HepG2 (cell line): ENCODE data around the gene ZFP69B. TPM values are rescaled to one million over a fixed set of nuclear protein-coding genes. Genes with fewer than 3 reads are reported as not detected.

Experiments
- ATAC-seq: fragments of 200-7000 bp; cut with Tn5 transposase; 3 replicates; pipeline ENCODE4 v1.9.1; 2020; ENCODE audit warnings: mild to moderate bottlenecking, moderate library complexity
- BruUV-seq: library from RNA; stranded (reverse); fragments of 400-500 nt; replicated peaks from 2 replicates; lab custom pipeline; 2021; lab: Mats Ljungman, UMichigan
- CTCF ChIA-PET: fragments of 300-600 bp; formaldehyde crosslinking; extraction: SDS; loops from one replicate; lab custom pipeline; 2021; ENCODE audit warnings: low total read pairs, inconsistent platforms, low intra/inter-chr PET ratio; lab: Yijun Ruan, JAX
- POLR2A ChIA-PET: fragments of 350-600 bp; sonication (Branson Sonifier 250); formaldehyde crosslinking; loops from one replicate; lab custom pipeline; 2020; ENCODE audit warnings: antibody characterized with exemption, inconsistent platforms; lab: Yijun Ruan, JAX
- DNase-seq: peaks from one replicate; pipeline ENCODE4 v3.0.0-alpha.2; 2015; ENCODE audit warnings: low spot score
- FAIRE-seq: peaks from 3 replicates; lab custom pipeline; 2011; peaks lifted over from hg19 to GRCh38; lab: Jason Lieb, UNC
- H2AFZ ChIP-seq: one replicate; pipeline ENCODE4 v1.6.1; 2011; ENCODE audit warnings: low read length, inconsistent platforms
- H3K27ac ChIP-seq: fragments of 300-600 bp; 3 replicates; pipeline ENCODE4 v1.8.0; 2011; ENCODE audit warnings: mixed run types, mild to moderate bottlenecking, mixed read lengths, low read length, inconsistent platforms; ENCODE audit not compliant: insufficient read depth; ENCODE audit errors: extremely low read length
- H3K27me3 ChIP-seq, 2 experiments: fragments of 200-600 bp in 1 of 2; 2 replicates in 1 of 2; 3 replicates in 1 of 2; pipeline versions ENCODE4 v1.6.0 to v1.8.0; 2011; ENCODE audit warnings: low read length in 2 of 2, mild to moderate bottlenecking in 2 of 2, moderate library complexity in 2 of 2, inconsistent platforms in 1 of 2; ENCODE audit not compliant: insufficient read depth in 2 of 2, control insufficient read depth in 1 of 2
- H3K36me3 ChIP-seq, 2 experiments: fragments of 200-600 bp in 1 of 2; replicated peaks in 1 of 2; 2 replicates in 1 of 2; 3 replicates in 1 of 2; pipeline versions ENCODE4 v1.5.1 to v1.8.0; 2011; ENCODE audit warnings: low read length in 2 of 2, inconsistent platforms in 1 of 2; ENCODE audit not compliant: insufficient read depth in 2 of 2, control insufficient read depth in 1 of 2
- H3K4me1 ChIP-seq: 2 replicates; pipeline ENCODE4 v1.5.1; 2012; ENCODE audit warnings: low read length, inconsistent platforms; ENCODE audit not compliant: insufficient read depth
- H3K4me2 ChIP-seq: 2 replicates; pipeline ENCODE4 v1.6.0; 2011; ENCODE audit warnings: low read depth, low read length, inconsistent platforms
- H3K4me3 ChIP-seq, 3 experiments: fragments of 200-600 bp in 1 of 3; sonication (generic), shearing (Covaris generic) in 1 of 3; replicated peaks in 1 of 3; 2 replicates each; pipeline ENCODE4 v1.5.1; 2011 to 2016; ENCODE audit warnings: low read length in 3 of 3, inconsistent platforms in 2 of 3, low read depth in 2 of 3, mild to moderate bottlenecking in 2 of 3, control low read depth in 1 of 3, mixed read lengths in 1 of 3; ENCODE audit not compliant: insufficient read depth in 1 of 3
- H3K79me2 ChIP-seq: one replicate; pipeline ENCODE4 v1.6.1; 2011; ENCODE audit warnings: low read length, inconsistent platforms; ENCODE audit not compliant: insufficient read depth
- H3K9ac ChIP-seq: 2 replicates; pipeline ENCODE4 v1.6.0; 2011; ENCODE audit warnings: mild to moderate bottlenecking, low read depth, low read length, inconsistent platforms; ENCODE audit not compliant: insufficient read depth
- H3K9me3 ChIP-seq: 2 replicates; pipeline ENCODE4 v1.5.1; 2012; ENCODE audit warnings: mild to moderate bottlenecking, low read length
- H4K20me1 ChIP-seq: 2 replicates; pipeline ENCODE4 v1.6.0; 2011; ENCODE audit warnings: inconsistent platforms, mild to moderate bottlenecking, low read length, moderate library complexity; ENCODE audit not compliant: insufficient read depth
- CENPX ChIP-seq: sonication (generic); formaldehyde crosslinking; IDR thresholded peaks from 2 replicates; pipeline ENCODE4 v1.9.0; 2021; ENCODE audit warnings: mild to moderate bottlenecking, missing genetic modification reagents, moderate library complexity
- HNRNPL ChIP-seq: fragments of 200-400 bp; formaldehyde crosslinking; IDR thresholded peaks from 2 replicates; pipeline ENCODE4 v1.6.1; 2017; ENCODE audit warnings: mild to moderate bottlenecking, low read depth, low read length
- MXD4 ChIP-seq: IDR thresholded peaks from 2 replicates; pipeline ENCODE4 v1.6.1; 2016; ENCODE audit warnings: mild to moderate bottlenecking, missing biosample characterization, missing genetic modification reagents
- NFE2 ChIP-seq: sonication (generic); formaldehyde crosslinking; IDR thresholded peaks from 2 replicates; pipeline ENCODE4 v1.4.0; 2020; ENCODE audit warnings: missing genetic modification reagents
- RFX3 ChIP-seq: IDR thresholded peaks from 2 replicates; pipeline ENCODE4 v1.6.1; 2016; ENCODE audit warnings: missing biosample characterization, missing genetic modification reagents
- RORA ChIP-seq: sonication (generic); formaldehyde crosslinking; IDR thresholded peaks from 2 replicates; pipeline ENCODE4 v1.5.0; 2020; ENCODE audit warnings: mild to moderate bottlenecking, missing genetic modification reagents, moderate library complexity
- SRSF1 ChIP-seq: fragments of 200-400 bp; formaldehyde crosslinking; optimal IDR thresholded peaks from 2 replicates; pipeline ENCODE3; 2017; ENCODE audit warnings: mild to moderate bottlenecking, low read depth, low read length, moderate library complexity
- SYNCRIP ChIP-seq: fragments of 200-400 bp; formaldehyde crosslinking; IDR thresholded peaks from 2 replicates; pipeline ENCODE4 v1.6.1; 2018; ENCODE audit warnings: mild to moderate bottlenecking, low read depth, low read length; ENCODE audit not compliant: insufficient read depth
- TBL1XR1 ChIP-seq: fragments of 150-350 bp; IDR thresholded peaks from 2 replicates; pipeline ENCODE4 v1.6.1; 2014; ENCODE audit warnings: borderline replicate concordance, low read length; ENCODE audit not compliant: partially characterized antibody
- THAP11 ChIP-seq: IDR thresholded peaks from 2 replicates; pipeline ENCODE4 v1.6.1; 2016; ENCODE audit warnings: missing biosample characterization, missing genetic modification reagents
- ZNF124 ChIP-seq: sonication (generic); formaldehyde crosslinking; IDR thresholded peaks from 2 replicates; pipeline ENCODE4 v1.4.0; 2020; ENCODE audit warnings: missing genetic modification reagents
- ZNF180 ChIP-seq: sonication (generic); formaldehyde crosslinking; IDR thresholded peaks from 2 replicates; pipeline ENCODE4 v1.4.0; 2020; ENCODE audit warnings: low read depth, missing genetic modification reagents, borderline replicate concordance
- ZNF614 ChIP-seq: IDR thresholded peaks from 2 replicates; pipeline ENCODE4 v1.6.1; 2018; ENCODE audit warnings: missing biosample characterization, missing genetic modification reagents, inconsistent platforms, borderline replicate concordance
- ZNF644 ChIP-seq: IDR thresholded peaks from 2 replicates; pipeline ENCODE4 v1.6.1; 2016; ENCODE audit warnings: low read depth
- ZNF713 ChIP-seq: sonication (generic); formaldehyde crosslinking; IDR thresholded peaks from 2 replicates; pipeline ENCODE4 v1.4.0; 2020; ENCODE audit warnings: mild to moderate bottlenecking, missing genetic modification reagents
- ZNF839 ChIP-seq: sonication (generic); formaldehyde crosslinking; IDR thresholded peaks from 2 replicates; pipeline ENCODE4 v1.4.0; 2020; ENCODE audit warnings: missing genetic modification reagents, mild to moderate bottlenecking, borderline replicate concordance
- WGBS: methylation state at CpG from one replicate; pipeline ENCODE4 v1.1.6; 2017; ENCODE audit warnings: low lambda C conversion rate; 5-methylcytosine and 5-hydroxymethylcytosine counted together
- in situ Hi-C: cut with HindIII; loops from 2 replicates; pipeline ENCODE4 v1.10.0; 2017; ENCODE audit warnings: low pct_unique_long_range_greater_than_20kb; ENCODE audit not compliant: extremely low pct_ligation_motif_present
- intact Hi-C: fragments of 100-400 bp; cut with micrococcal nuclease; formaldehyde crosslinking; loops from one replicate; pipeline ENCODE4 v1.10.0; 2022; ENCODE audit not compliant: unreplicated experiment
- polyA plus RNA-seq, 8 experiments: library from polyadenylated mRNA; depleted of rRNA in 3 of 8; stranded (reverse) in 7 of 8; unstranded in 1 of 8; fragments of >200 nt; fragmentation: Illumina TruSeq in 4 of 8; extraction: Trizol in 4 of 8; gene quantifications; 2 replicates each; pipeline versions ENCODE4 v1.2.1 to v1.2.3, GENCODE V29; 2011 to 2016; ENCODE audit warnings: low read depth in 4 of 8, missing spikeins in 1 of 8, mixed read lengths in 1 of 8; ENCODE audit not compliant: insufficient read depth in 1 of 8
- total RNA-seq, 5 experiments: library from RNA; depleted of rRNA; stranded (reverse); fragments of >200 nt; fragmentation: Illumina TruSeq; extraction: Trizol; gene quantifications; 2 replicates each; pipeline ENCODE4 v1.2.3, GENCODE V29; 2016; ENCODE audit warnings: low read depth in 1 of 5
- TF ChIP-seq, protein P1 (sequence below): sonication (generic); formaldehyde crosslinking; IDR thresholded peaks from 2 replicates; pipeline ENCODE4 v1.5.0; 2020; ENCODE audit warnings: missing genetic modification reagents, mild to moderate bottlenecking, borderline replicate concordance
- TF ChIP-seq, protein P2 (sequence below): sonication (generic); formaldehyde crosslinking; IDR thresholded peaks from 2 replicates; pipeline ENCODE4 v1.4.0; 2020; ENCODE audit warnings: missing genetic modification reagents
- TF ChIP-seq, protein P3 (sequence below): IDR thresholded peaks from 2 replicates; pipeline ENCODE4 v1.6.1; 2016; ENCODE audit warnings: low read depth, control low read depth
- TF ChIP-seq, protein P4 (sequence below): IDR thresholded peaks from 2 replicates; pipeline ENCODE4 v1.6.1; 2016; ENCODE audit warnings: control low read depth
- TF ChIP-seq, protein P5 (sequence below): sonication (generic); formaldehyde crosslinking; IDR thresholded peaks from 2 replicates; pipeline ENCODE4 v1.4.0; 2020; ENCODE audit warnings: mild to moderate bottlenecking, missing genetic modification reagents

The ZFP69B gene
- total and polyA plus RNA-seq, 2 of the 13 experiments (the other 11 are each of a cell fraction or from before 2014, with no cell fraction given): 4.6 to 7.7 TPM

DNA sequence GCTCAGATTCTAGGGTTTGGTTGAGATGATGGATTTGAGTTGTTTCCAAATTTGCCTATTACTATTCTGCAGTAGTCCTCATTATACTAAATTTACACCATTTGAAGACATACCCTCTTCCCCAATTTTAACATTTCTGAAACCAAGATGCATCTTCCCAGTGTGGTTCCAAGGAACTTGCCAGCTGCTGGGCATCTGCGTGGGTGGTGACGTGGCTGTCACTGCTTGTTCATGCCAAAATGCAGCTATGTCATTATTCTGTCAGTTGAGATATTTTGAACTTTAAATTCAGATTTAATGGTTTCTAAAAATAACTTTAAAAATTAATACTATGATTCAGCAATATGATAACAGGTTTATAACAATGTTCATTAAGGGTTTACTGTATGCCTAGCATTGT lies 28.0 kb downstream of the ZFP69B start (continued):
- TF ChIP-seq ZNF124 (CRISPR knock-in tag): no peak
- TF ChIP-seq ZNF614 (CRISPR knock-in tag): no peak
- no peak for TF ChIP-seq RORA
- no peak for TF ChIP-seq TBL1XR1
- no peak for TF ChIP-seq SRSF1
- TF ChIP-seq, all 625 proteins: peak for 0

DNA sequence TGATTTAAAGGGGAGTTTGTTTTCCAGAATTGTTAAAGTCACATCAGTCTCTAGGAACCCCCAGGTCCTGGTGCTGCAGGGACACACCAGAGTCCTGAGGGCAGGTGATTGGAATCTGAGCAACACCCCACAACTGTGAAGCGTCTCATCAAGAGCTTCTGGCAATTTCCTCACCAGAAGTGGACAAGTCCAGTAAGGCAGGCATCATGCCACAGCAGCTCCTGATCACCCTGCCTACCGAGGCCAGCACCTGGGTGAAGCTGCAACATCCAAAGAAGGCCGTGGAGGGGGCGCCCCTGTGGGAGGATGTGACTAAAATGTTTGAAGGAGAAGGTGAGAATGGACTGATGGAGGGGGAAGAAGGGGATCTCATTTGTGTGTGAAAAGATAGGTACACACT lies 28.9 kb downstream of the ZFP69B start:
- FAIRE-seq (no peak), DNase-seq (no peak), ATAC-seq (no peak)
- Histone ChIP-seq H3K4me2 (no peak overlapping the region), H3K4me1 (peaks cover 15% of the 10 kb centered on the region), H3K27me3 (peaks cover 0 to 3% of the 10 kb centered on the region in 2 experiments; a peak in 1 of 5 replicates), H3K4me3 (no peak overlapping the region), H2AFZ (no peak overlapping the region), H4K20me1 (no peaks in the 10 kb centered on the region), H3K9ac (no peak overlapping the region), H3K36me3 (peaks cover 2 to 14% of the 10 kb centered on the region in 2 experiments; a peak in 1 of 5 replicates), H3K79me2 (peaks cover 5% of the 10 kb centered on the region), H3K27ac (no peak overlapping the region), H3K9me3 (peaks cover 19% of the 10 kb centered on the region)
- CTCF ChIA-PET: no interaction called here
- BruUV-seq: no TSS peak
- in situ Hi-C loops: no loop called here
- WGBS: 90% methylated on average over 4 of the region's 4 CpGs
- POLR2A ChIA-PET: no interaction called here
- intact Hi-C loops: no loop called here
- TF ChIP-seq RFX3 (CRISPR knock-in tag) (no peak), ZNF839 (CRISPR knock-in tag) (no peak), ZNF713 (CRISPR knock-in tag) (no peak), NFE2 (CRISPR knock-in tag) (no peak), ZNF180 (no peak), MXD4 (CRISPR knock-in tag) (no peak), ZNF644 (CRISPR knock-in tag) (no peak), THAP11 (no peak), SYNCRIP (no peak), CENPX (CRISPR knock-in tag) (no peak), HNRNPL (no peak)
- TF ChIP-seq, protein P1, sequence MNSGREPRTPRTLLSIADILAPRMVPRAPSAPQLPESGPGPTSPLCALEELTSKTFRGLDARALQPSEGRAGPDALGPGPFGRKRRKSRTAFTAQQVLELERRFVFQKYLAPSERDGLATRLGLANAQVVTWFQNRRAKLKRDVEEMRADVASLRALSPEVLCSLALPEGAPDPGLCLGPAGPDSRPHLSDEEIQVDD (CRISPR knock-in tag): no peak
- TF ChIP-seq, protein P2, sequence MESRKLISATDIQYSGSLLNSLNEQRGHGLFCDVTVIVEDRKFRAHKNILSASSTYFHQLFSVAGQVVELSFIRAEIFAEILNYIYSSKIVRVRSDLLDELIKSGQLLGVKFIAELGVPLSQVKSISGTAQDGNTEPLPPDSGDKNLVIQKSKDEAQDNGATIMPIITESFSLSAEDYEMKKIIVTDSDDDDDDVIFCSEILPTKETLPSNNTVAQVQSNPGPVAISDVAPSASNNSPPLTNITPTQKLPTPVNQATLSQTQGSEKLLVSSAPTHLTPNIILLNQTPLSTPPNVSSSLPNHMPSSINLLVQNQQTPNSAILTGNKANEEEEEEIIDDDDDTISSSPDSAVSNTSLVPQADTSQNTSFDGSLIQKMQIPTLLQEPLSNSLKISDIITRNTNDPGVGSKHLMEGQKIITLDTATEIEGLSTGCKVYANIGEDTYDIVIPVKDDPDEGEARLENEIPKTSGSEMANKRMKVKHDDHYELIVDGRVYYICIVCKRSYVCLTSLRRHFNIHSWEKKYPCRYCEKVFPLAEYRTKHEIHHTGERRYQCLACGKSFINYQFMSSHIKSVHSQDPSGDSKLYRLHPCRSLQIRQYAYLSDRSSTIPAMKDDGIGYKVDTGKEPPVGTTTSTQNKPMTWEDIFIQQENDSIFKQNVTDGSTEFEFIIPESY (CRISPR knock-in tag): no peak
- TF ChIP-seq, protein P3, sequence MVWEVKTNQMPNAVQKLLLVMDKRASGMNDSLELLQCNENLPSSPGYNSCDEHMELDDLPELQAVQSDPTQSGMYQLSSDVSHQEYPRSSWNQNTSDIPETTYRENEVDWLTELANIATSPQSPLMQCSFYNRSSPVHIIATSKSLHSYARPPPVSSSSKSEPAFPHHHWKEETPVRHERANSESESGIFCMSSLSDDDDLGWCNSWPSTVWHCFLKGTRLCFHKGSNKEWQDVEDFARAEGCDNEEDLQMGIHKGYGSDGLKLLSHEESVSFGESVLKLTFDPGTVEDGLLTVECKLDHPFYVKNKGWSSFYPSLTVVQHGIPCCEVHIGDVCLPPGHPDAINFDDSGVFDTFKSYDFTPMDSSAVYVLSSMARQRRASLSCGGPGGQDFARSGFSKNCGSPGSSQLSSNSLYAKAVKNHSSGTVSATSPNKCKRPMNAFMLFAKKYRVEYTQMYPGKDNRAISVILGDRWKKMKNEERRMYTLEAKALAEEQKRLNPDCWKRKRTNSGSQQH: no peak
- TF ChIP-seq, protein P4, sequence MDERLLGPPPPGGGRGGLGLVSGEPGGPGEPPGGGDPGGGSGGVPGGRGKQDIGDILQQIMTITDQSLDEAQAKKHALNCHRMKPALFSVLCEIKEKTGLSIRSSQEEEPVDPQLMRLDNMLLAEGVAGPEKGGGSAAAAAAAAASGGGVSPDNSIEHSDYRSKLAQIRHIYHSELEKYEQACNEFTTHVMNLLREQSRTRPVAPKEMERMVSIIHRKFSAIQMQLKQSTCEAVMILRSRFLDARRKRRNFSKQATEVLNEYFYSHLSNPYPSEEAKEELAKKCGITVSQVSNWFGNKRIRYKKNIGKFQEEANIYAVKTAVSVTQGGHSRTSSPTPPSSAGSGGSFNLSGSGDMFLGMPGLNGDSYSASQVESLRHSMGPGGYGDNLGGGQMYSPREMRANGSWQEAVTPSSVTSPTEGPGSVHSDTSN: no peak
- TF ChIP-seq, protein P5, sequence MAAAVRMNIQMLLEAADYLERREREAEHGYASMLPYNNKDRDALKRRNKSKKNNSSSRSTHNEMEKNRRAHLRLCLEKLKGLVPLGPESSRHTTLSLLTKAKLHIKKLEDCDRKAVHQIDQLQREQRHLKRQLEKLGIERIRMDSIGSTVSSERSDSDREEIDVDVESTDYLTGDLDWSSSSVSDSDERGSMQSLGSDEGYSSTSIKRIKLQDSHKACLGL (CRISPR knock-in tag): no peak
